C4-2B (cell line): ENCODE measurements around the gene MSMO1.

ENCODE experiments used
- CTCF ChIP-seq: fragments of 450-650 bp; conservative IDR thresholded peaks from 2 replicates; pipeline ENCODE4 v1.5.1; 2017; ENCODE audit warnings: mild to moderate bottlenecking
- ZFX ChIP-seq: fragments of 450-650 bp; IDR thresholded peaks from 2 replicates; pipeline ENCODE4 v1.6.1; 2017

GRCh38 chr4:165384186-165384585, 56.7 kb downstream of the MSMO1 start:
- TF ChIP-seq CTCF = no peak
- no peak for TF ChIP-seq ZFX
